HG02840 (cell line): ENCODE measurements around the gene TAS2R13.

ENCODE experiments used
- ATAC-seq: cut with Tn5 transposase; IDR thresholded peaks from one replicate; pipeline ENCODE4 v1.9.1; 2021; ENCODE audit warnings: mild to moderate bottlenecking, moderate library complexity, moderate number of reproducible peaks; ENCODE audit not compliant: unreplicated experiment, low FRiP score

TAS2R13 gene

DNA sequence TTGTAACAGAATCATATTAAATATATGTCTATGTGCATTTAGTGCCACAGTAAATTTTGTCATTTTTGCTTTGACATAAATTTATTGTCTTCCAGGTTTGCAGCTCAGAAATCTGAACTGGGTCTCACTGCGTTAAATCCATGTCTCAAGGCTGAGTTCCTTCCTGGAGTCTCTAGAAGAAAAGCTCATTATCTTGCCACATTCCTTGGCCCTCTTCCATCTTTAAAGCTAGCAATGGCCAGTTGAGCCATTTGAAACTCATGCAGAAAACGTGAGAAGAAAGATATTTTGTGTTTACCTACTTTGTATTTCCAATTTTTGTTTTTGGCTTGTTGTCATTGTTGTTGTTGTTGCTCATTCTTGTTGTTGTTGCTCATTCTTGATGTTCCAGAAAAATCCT lies 36.0 kb downstream of the TAS2R13 start:
- no peak for ATAC-seq

DNA sequence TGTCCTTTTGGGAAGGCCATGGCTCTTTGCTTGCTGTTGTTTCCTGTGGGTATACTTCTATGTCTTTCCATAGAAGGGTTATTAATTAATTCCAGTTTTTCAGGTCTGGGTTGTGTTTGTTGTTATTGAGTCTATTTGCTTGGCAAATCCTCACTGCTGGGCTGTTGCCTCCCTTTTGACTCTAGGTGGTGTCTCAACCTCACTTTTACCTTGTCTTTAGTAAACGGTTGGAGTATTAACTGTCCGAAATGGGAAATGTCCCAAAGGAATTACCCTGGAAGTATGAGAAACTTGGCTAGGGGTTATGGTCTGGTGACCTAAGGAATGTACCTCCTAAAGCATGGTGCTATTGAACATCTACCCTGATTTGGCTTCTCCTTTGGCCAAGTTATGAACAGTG lies 42.0 kb downstream of the TAS2R13 start:
- no peak for ATAC-seq

DNA sequence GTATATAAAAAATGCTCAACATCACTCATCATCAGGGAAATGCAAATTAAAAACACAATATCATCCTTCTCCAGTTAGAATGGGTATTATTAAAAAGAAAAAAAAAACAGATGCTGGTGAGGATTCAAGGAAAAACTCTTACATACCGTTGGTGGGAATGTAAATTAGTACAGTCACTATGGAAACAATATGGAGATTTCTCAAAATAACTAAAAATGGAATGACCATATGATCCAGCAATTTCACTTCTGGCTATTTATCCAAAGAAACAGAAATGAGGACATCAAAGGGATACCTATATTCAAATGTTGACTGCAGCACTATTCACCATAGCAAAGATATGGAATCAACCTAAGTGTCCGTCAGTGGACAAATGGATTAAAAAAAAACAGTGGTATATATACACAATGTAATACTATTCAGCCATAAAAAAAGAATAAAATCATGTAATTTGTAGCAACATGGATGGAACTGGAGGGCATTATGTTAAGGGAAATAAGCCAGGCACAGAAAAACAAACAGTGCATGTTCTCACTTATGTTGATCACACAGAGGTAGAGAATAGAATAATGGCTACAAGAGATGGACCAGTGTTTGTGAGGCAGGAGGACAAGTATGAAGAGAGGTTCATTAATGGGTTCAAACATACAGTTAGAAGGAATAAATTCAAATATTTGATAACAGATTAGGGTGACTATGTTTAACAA lies 45.7 kb downstream of the TAS2R13 start:
- no peak for ATAC-seq

DNA sequence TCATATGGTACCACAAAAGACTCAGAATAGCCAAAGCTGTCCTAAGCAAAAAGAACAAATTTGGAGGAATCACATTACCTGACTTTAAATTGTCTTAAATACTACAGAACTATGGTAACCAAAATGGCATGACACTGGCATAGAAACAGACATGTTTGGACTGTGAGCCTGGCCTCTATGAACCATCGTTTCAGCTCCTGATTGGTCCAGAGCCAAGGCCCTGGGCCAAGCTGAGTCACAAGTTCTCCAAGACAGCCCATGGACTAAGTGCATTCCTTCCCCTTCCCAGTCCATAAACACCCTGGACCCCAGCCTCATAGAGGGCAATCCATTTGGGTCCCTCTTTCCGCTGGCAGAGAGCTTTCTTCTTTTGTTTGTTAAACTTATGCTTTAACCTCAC lies 48.0 kb downstream of the TAS2R13 start:
- ATAC-seq = no peak
